Mesendoderm (in vitro differentiated cells): Measurements from ENCODE around the gene NPDC1.
A peak's percentile ranks its signal among the peaks of the same experiment; 100 is the strongest.

ENCODE experiments used
- DNase-seq: peaks from one replicate; pipeline ENCODE4 v3.0.0; 2013
- H2AK5ac ChIP-seq: 2 replicates; pipeline ENCODE4 v1.6.1; 2013; ENCODE audit warnings: low read length, inconsistent platforms
- H2BK120ac ChIP-seq: 2 replicates; pipeline ENCODE4 v1.6.1; 2013; ENCODE audit warnings: low read depth, mild to moderate bottlenecking, low read length, moderate library complexity, mixed read lengths
- H2BK15ac ChIP-seq: replicated peaks from 2 replicates; pipeline ENCODE4 v1.6.1; 2013; ENCODE audit warnings: low read depth, mild to moderate bottlenecking, moderate library complexity
- H2BK5ac ChIP-seq: 2 replicates; pipeline ENCODE4 v1.6.1; 2013; ENCODE audit warnings: low read length, inconsistent platforms
- H3K18ac ChIP-seq: 2 replicates; pipeline ENCODE4 v1.6.1; 2013; ENCODE audit warnings: mild to moderate bottlenecking, low read length, mixed read lengths
- H3K23ac ChIP-seq: one replicate; pipeline ENCODE4 v1.6.1; 2013; ENCODE audit warnings: low read length
- H3K27ac ChIP-seq: 2 replicates; pipeline ENCODE4 v1.5.1; 2013; ENCODE audit warnings: low read depth, mild to moderate bottlenecking, inconsistent platforms, low read length, moderate library complexity
- H3K27me3 ChIP-seq: 2 replicates; pipeline ENCODE4 v1.6.1; 2013; ENCODE audit warnings: low read length, control low read depth, mild to moderate bottlenecking, inconsistent platforms; ENCODE audit not compliant: insufficient read depth, poor library complexity
- H3K36me3 ChIP-seq: 2 replicates; pipeline ENCODE4 v1.6.1; 2013; ENCODE audit warnings: low read length, inconsistent platforms; ENCODE audit not compliant: control insufficient read depth, insufficient read depth
- H3K4ac ChIP-seq: one replicate; pipeline ENCODE4 v1.6.1; 2013; ENCODE audit warnings: low read depth, mild to moderate bottlenecking, low read length, moderate library complexity
- H3K4me1 ChIP-seq: 2 replicates; pipeline ENCODE4 v1.6.1; 2013; ENCODE audit warnings: low read depth, low read length, inconsistent platforms; ENCODE audit not compliant: control insufficient read depth
- H3K4me2 ChIP-seq: 2 replicates; pipeline ENCODE4 v1.6.1; 2013; ENCODE audit warnings: low read length
- H3K4me3 ChIP-seq: 2 replicates; pipeline ENCODE4 v1.5.1; 2013; ENCODE audit warnings: mild to moderate bottlenecking, low read length
- H3K56ac ChIP-seq: one replicate; pipeline ENCODE4 v1.6.1; 2013; ENCODE audit warnings: low read length
- H3K79me1 ChIP-seq: 2 replicates; pipeline ENCODE4 v1.6.1; 2013; ENCODE audit warnings: low read length, inconsistent platforms
- H3K79me2 ChIP-seq: 2 replicates; pipeline ENCODE4 v1.6.1; 2013; ENCODE audit warnings: mild to moderate bottlenecking, low read length; ENCODE audit not compliant: control insufficient read depth, insufficient read depth
- H3K9ac ChIP-seq: 2 replicates; pipeline ENCODE4 v1.6.1; 2013; ENCODE audit warnings: low read length, inconsistent platforms
- H4K5ac ChIP-seq: one replicate; pipeline ENCODE4 v1.6.1; 2013; ENCODE audit warnings: low read length
- H4K8ac ChIP-seq: one replicate; pipeline ENCODE4 v1.6.1; 2013; ENCODE audit warnings: low read depth, mild to moderate bottlenecking, control low read depth, low read length, moderate library complexity
- WGBS: extraction: QIAGEN DNeasy Blood & Tissue Kit; methylation state at CpG from one replicate; pipeline ENCODE4 v1.1.7; 2013; ENCODE audit warnings: low lambda C conversion rate, missing lambda C conversion rate; ENCODE audit not compliant: insufficient coverage; ENCODE audit errors: extremely low coverage; 5-methylcytosine and 5-hydroxymethylcytosine counted together

Gene NPDC1

GRCh38 chr9:137080260-137081122, 34.5 kb upstream of the NPDC1 start:
- Histone ChIP-seq H2BK5ac (no peak overlapping the region), H2BK120ac (no peak overlapping the region), H3K56ac (no peak overlapping the region), H3K18ac (no peak overlapping the region), H4K5ac (no peak overlapping the region), H3K79me1 (no peaks in the 10 kb centered on the region), H2BK15ac (no peak overlapping the region), H3K27ac (no peak overlapping the region), H2AK5ac (no peak overlapping the region), H3K4ac (no peak overlapping the region), H3K4me2 (no peak overlapping the region), H3K9ac (no peak overlapping the region), H3K79me2 (no peaks in the 10 kb centered on the region), H4K8ac (no peak overlapping the region), H3K36me3 (no peaks in the 10 kb centered on the region), H3K4me3 (no peak overlapping the region), H3K23ac (no peak overlapping the region), H3K27me3 (peaks cover 9% of the 10 kb centered on the region), H3K4me1 (no peaks in the 10 kb centered on the region)
- no CpG with 5 or more reads among the region's 24 CpGs for WGBS
- no peak for DNase-seq

DNA sequence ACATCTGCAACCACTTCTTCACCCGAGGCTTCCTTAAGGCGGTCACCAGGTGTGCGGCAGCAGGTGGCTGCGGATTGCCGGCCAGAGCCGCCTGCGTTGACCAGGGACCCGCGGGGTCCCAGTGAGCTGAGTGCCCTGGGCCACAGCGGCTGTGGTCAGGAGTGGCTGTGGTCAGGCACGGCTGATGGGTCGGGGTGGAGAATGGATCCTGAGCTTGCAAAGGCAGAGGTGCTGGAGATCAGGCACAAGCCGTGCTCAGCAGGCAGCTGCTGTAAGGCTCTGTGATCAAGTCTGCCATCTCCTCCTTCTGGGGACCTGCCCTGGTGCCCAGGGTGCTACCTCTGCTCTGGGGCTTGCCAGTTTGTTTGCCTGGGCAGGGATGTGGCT, 33.4 kb upstream of the NPDC1 start:
- Histone ChIP-seq H2BK120ac (no peak overlapping the region), H3K36me3 (no peaks in the 10 kb centered on the region), H3K79me2 (no peaks in the 10 kb centered on the region), H4K5ac (no peak overlapping the region), H3K4me1 (no peaks in the 10 kb centered on the region), H3K9ac (no peak overlapping the region), H2BK5ac (no peak overlapping the region), H3K4ac (no peak overlapping the region), H2BK15ac (no peak overlapping the region), H3K18ac (no peak overlapping the region), H3K4me3 (no peak overlapping the region), H3K27ac (no peak overlapping the region), H3K27me3 (peaks cover 9% of the 10 kb centered on the region), H3K4me2 (no peak overlapping the region), H2AK5ac (no peak overlapping the region), H3K23ac (no peak overlapping the region), H3K56ac (no peak overlapping the region), H4K8ac (no peak overlapping the region), H3K79me1 (no peaks in the 10 kb centered on the region)
- no CpG with 5 or more reads among the region's 13 CpGs for WGBS
- no peak for DNase-seq

GRCh38 chr9:137078701-137079400, 32.9 kb upstream of the NPDC1 start:
- Histone ChIP-seq H2BK15ac (no peak overlapping the region), H2AK5ac (no peak overlapping the region), H3K4ac (no peak overlapping the region), H3K4me3 (no peak overlapping the region), H2BK120ac (no peak overlapping the region), H3K4me1 (no peaks in the 10 kb centered on the region), H3K9ac (peak overlapping the region; percentile 64), H3K18ac (no peak overlapping the region), H3K36me3 (no peaks in the 10 kb centered on the region), H2BK5ac (no peak overlapping the region), H3K27me3 (peaks cover 9% of the 10 kb centered on the region), H3K23ac (peak overlapping the region; percentile 89), H3K79me2 (no peaks in the 10 kb centered on the region), H3K4me2 (peak overlapping the region; percentile 80), H3K56ac (peak overlapping the region; percentile 73), H4K5ac (no peak overlapping the region), H3K27ac (no peak overlapping the region), H3K79me1 (no peaks in the 10 kb centered on the region), H4K8ac (no peak overlapping the region)
- WGBS: no CpG with 5 or more reads among the region's 51 CpGs
- peak; percentile 63 for DNase-seq

DNA sequence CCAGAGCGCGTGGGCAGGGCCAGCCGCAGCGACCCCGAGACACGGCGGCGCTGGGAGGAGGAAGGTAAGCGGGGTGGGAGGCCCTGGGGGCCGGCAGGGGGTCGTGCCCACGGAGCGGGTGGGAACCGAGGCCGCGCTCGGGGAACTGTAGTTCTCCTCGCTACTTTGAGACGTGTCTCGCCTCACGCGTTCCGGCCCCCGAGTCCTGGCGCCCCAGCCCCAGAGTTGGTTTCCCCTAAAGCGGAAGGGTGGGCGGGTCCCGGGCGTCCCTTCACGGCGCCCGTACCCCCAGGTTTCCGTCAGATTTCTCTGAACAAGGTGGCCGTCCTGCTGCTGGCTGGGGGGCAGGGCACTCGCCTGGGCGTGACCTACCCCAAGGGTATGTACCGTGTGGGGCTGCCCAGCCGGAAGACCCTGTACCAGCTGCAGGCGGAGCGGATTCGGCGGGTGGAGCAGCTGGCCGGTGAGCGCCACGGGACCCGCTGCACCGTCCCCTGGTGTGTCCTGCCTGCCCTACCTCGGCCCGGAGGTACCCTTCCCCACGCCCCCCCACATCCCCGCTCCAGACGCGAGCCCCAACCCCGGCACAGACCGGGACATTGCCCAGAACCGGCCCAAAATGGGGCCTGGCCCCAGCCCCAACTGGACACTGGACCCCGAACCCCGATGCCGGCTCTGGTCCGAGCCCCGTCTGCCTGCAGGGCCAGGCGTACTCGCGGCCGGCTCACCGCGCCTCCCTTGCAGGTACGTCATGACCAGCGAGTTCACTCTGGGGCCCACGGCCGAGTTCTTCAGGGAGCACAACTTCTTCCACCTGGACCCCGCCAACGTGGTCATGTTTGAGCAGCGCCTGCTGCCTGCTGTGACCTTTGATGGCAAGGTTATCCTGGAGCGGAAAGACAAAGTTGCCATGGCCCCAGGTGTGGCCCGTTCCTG, 32.0 kb upstream of the NPDC1 start:
- Histone ChIP-seq H4K5ac (no peak overlapping the region), H2BK15ac (no peak overlapping the region), H3K4me1 (no peaks in the 10 kb centered on the region), H3K56ac (peak overlapping the region; percentile 81), H3K79me2 (no peaks in the 10 kb centered on the region), H3K4me3 (no peak overlapping the region), H3K79me1 (no peaks in the 10 kb centered on the region), H3K18ac (no peak overlapping the region), H2AK5ac (no peak overlapping the region), H3K4me2 (peak overlapping the region; percentile 80), H3K27ac (no peak overlapping the region), H3K36me3 (no peaks in the 10 kb centered on the region), H3K4ac (no peak overlapping the region), H4K8ac (no peak overlapping the region), H3K23ac (peak overlapping the region; percentile 89), H3K9ac (peak overlapping the region; percentile 64), H2BK5ac (no peak overlapping the region), H2BK120ac (no peak overlapping the region), H3K27me3 (peaks cover 9% of the 10 kb centered on the region)
- no peak for DNase-seq
- WGBS: no CpG with 5 or more reads among the region's 76 CpGs

- Histone ChIP-seq H3K79me2 (no peaks in the 10 kb centered on the region), H3K56ac (peak within 1 kb of the TSS; percentile 81), H3K4me1 (no peaks in the 10 kb centered on the region), H3K27ac (no peak within 1 kb of the TSS), H2BK5ac (no peak within 1 kb of the TSS), H3K18ac (no peak within 1 kb of the TSS), H4K8ac (no peak within 1 kb of the TSS), H3K9ac (peak within 1 kb of the TSS; percentile 64), H3K36me3 (no peaks in the 10 kb centered on the region), H3K27me3 (peaks cover 9% of the 10 kb centered on the region), H3K4me2 (peak within 1 kb of the TSS; percentile 80), H3K23ac (no peak within 1 kb of the TSS), H2BK15ac (no peak within 1 kb of the TSS), H2AK5ac (no peak within 1 kb of the TSS), H3K4me3 (peak within 1 kb of the TSS; percentile 9), H3K4ac (no peak within 1 kb of the TSS), H4K5ac (no peak within 1 kb of the TSS), H3K79me1 (no peaks in the 10 kb centered on the region), H2BK120ac (no peak within 1 kb of the TSS)
- no peak for DNase-seq
- WGBS: no CpG with 5 or more reads among the region's 87 CpGs
Measured at GRCh38 chr9:137077010-137077747, 31.2 kb upstream of the NPDC1 start, which contains the start of gene UAP1L1. Gene UAP1L1 (plus strand): TSS chr9:137077517. CDS start chr9:137077533, 16 bp downstream.
